ENCODE measurements around the gene NFYC.

NFYC gene

GRCh38 chr1:40798366-40799281, 107.1 kb downstream of the NFYC start:
- DNase-seq (ENCODE audit: low read depth) = no peak

DNA sequence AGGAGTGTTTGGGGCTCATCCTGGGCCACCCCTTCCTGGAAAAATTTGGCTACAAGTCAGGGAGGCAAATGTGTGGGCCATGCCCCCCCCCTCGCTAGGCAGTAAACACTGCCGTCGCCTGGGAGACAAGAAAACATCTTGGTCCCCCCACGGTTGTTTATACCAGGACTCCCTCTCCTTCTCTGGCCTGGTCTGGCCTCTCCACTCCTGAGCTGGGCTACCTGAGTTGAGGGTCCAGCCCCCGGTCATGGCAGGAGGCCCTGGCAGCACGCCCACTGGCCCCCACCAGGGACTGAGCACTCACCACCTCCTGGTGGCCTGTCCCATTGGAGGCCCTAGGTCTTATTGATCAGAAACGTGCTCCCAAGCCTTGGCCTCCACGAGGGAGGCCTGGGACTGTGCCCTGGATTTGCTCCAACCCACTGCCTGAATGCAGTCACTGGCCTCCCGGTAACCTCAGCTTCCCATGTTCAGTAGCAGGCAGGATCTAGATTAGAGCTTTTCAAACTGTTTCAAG, 107.9 kb downstream of the NFYC start:
- no peak for DNase-seq (ENCODE audit: low read depth)

DNA sequence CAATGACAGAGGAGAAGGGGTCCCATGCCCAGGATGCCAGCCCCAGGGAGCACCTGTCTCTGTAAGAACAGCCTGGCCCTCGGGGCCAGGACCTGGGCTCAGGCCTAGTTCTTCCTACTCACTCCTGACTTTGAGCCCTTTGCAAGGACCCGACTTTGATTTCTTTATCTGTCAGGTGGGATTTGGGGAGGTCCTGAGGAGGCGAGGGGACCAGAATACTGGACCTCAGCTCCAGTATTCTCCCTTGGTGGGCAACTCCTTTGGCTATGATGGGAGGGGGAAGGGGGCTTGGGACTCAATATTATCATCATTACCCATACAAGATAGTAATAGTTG, 110.2 kb downstream of the NFYC start:
- no peak for DNase-seq (ENCODE audit: low read depth)

GRCh38 chr1:40802078-40802741, 110.7 kb downstream of the NFYC start:
- peak; percentile 75 for DNase-seq (ENCODE audit: low read depth)

GRCh38 chr1:40802742-40803113, 111.2 kb downstream of the NFYC start:
- no peak for DNase-seq (ENCODE audit: low read depth)

- no peak for DNase-seq (ENCODE audit: low read depth)
Measured at GRCh38 chr1:40803447-40803846, 111.9 kb downstream of the NFYC start.

DNA sequence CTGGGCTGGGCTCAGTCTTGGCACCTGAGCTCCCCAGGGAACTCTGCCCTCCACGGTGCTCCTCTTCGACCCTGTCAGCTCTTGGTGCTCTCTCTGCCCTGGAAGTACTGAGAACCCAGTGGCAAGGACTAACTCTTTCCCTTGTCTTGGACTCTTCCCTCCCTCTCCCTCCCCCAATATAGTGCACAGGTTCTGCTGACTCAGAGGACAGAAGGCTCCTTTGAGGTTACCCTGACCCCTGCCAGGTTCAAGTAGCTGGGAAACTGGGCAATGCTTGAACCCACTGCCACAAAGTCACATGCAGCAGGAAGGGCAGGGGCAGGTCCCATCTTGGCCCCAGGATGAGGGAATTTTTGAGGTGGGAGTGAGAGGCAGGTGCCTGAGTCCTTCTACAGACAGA, 112.4 kb downstream of the NFYC start:
- DNase-seq (ENCODE audit: low read depth) = no peak

DNA sequence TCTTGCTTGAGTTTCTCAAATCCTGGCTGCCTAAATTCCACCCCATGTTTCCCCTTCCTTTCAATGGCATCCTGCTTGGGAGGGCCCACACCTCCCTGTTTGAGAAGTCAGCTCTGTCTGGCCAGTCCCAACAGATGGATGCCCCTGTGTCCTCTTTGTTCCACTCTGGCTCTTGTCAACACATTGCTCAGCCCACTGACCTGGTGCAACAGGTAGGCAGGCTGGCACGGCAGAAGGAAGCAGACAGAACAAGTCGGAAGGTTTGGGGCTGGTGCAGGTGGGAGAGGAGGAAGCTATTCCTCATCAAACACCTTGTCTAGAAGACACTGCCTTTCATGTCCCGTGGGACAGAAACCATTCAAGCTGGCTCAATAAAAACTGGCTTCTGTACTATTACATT, 114.7 kb downstream of the NFYC start:
- no peak for DNase-seq (ENCODE audit: low read depth)

DNA sequence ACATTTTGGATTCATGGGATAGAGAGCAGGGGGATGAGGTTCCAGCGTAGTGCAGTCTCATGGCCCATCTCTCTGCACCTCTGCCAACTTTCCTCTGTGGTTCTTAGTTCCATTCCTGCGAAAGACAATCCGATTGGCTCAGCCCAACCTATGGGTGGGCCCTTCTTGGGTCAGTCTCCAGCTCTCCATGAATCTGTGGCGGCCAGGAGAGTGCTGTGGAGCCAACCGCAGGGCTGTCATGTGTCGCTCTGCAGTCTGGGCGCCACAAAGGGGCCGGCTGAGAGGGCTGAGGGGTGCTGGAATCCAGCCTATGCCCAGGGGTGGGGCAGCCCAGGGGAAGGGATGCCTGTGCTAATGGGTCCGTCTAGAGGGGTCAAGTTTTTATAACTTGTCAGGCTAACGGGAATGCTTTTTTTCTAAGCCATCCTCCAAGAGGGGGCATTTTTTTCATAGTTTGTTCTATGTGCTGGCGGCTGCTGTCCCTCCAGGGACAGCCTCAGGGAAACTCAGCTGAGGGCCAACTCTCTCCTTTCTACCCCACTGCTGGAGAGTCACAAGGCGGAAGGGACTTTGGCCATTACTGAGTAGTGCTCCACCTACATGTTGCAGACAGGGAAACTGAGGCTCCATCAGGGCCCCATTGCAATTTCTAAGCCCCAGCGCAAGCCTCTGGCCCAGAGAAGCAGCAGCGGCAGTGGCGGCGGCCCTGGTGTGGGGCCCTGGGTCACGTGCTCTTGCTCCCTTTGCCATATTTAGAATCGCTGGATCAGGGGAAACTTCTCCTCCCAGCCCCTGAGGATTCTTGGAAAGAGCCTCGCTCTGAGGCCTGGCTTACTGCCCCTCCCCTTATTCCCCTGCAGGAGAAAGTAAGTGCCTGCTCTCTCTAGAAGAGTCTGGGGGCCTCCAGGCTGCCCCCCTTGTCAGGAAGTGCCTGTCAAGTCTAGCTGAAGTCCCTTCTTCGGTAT, 115.5 kb downstream of the NFYC start:
- no peak for DNase-seq (ENCODE audit: low read depth)

- DNase-seq (ENCODE audit: low read depth) = no peak
Measured at GRCh38 chr1:40808002-40808401, 116.5 kb downstream of the NFYC start.

GRCh38 chr1:40808444-40808843, 116.9 kb downstream of the NFYC start:
- no peak for DNase-seq (ENCODE audit: low read depth)

- DNase-seq (ENCODE audit: low read depth) = no peak
Measured at GRCh38 chr1:40808909-40809308, 117.4 kb downstream of the NFYC start.

DNA sequence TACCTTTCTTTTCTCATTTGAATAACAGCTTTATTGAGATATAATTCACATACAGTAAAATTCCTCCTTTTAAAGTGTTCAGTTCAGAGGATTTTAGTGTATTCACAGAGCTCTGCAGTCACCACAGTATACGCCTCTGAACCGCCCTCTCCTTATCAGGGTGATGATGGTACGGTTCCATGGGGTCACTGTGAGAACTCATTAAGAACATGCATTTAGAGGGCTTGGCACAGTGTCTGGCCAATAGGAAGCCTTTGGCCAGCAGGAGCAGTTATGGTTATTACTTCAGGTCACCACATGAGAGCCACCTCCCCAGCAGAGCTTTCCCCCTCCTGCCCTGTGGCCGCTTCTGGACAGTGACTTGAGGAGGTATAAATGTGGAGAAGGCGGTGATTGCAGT, 119.4 kb downstream of the NFYC start:
- no peak for DNase-seq (ENCODE audit: low read depth)

- no peak for DNase-seq (ENCODE audit: low read depth)
Measured at GRCh38 chr1:40815420-40815819, 123.9 kb downstream of the NFYC start.

DNA sequence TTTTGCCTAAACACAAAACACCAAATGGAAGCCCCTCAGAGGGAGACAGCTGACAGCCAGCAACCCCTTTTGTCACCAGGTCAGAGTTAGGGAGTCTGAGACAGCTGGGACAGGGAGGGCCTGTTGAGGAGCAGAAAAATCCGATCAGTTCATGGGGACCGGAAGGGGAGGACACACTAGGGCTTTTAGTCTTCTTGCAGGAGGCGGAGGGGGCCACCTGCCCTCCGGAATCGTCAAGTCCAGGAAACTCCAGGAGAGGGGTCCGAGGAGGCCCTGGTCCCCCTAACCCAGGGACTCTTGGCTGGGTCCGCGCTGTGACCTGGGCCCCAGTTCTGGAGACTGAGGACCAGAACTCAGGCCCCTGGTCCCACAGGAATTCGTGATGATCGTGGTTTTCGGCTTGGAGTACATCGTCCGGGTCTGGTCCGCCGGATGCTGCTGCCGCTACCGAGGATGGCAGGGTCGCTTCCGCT, 126.3 kb downstream of the NFYC start:
- DNase-seq (ENCODE audit: low read depth) = no peak

- DNase-seq (ENCODE audit: low read depth) = peak; percentile 78
Measured at GRCh38 chr1:40818264-40818961, 126.9 kb downstream of the NFYC start.

DNA sequence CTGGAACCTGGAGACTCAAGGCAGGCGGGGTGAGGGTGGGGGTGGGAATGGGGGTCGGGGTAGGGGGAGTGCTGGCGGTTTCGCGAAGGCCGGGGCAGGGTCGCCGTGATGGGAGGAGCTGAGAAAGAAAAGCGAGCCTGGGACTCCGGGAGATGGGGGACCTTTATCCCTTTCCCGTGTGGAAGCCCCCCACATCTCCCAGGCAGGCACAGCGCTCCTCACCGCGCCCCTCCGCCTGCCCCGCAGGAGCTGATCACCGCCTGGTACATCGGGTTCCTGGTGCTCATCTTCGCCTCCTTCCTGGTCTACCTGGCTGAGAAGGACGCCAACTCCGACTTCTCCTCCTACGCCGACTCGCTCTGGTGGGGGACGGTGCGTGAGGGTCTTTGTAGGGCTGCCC, 127.6 kb downstream of the NFYC start:
- DNase-seq (ENCODE audit: low read depth) = no peak

GRCh38 chr1:40820251-40820797, 128.8 kb downstream of the NFYC start:
- no peak for DNase-seq (ENCODE audit: low read depth)
